ENCODE measurements around the gene CEACAM6.
"Not testable (repeated sequence)": the region's sequence is repeated elsewhere in the genome, so short reads cannot be mapped to it uniquely, and the experiment has no call there.

DNA sequence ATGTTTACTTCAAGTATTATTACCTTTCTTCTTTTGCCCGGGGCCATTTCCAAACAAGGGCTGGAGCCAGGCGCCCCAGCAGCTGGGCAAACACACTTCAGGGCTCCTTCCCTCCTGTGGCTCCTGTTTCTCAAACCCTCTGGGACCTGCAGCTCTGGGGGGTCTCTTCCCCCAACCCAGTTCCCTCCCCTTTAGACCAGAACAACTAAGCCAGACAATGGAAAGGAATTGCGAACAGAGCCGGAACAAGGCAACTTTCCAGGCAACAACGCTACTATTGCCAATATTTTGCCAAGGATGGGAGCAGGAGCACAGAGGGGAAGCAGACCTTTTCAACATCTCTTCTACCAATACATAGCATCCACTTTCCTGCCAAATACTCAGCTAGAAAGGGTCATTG is 33.7 kb downstream of the CEACAM6 start:
- TF ChIP-seq, protein P1, sequence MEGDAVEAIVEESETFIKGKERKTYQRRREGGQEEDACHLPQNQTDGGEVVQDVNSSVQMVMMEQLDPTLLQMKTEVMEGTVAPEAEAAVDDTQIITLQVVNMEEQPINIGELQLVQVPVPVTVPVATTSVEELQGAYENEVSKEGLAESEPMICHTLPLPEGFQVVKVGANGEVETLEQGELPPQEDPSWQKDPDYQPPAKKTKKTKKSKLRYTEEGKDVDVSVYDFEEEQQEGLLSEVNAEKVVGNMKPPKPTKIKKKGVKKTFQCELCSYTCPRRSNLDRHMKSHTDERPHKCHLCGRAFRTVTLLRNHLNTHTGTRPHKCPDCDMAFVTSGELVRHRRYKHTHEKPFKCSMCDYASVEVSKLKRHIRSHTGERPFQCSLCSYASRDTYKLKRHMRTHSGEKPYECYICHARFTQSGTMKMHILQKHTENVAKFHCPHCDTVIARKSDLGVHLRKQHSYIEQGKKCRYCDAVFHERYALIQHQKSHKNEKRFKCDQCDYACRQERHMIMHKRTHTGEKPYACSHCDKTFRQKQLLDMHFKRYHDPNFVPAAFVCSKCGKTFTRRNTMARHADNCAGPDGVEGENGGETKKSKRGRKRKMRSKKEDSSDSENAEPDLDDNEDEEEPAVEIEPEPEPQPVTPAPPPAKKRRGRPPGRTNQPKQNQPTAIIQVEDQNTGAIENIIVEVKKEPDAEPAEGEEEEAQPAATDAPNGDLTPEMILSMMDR (IDR thresholded peaks at IDR 0.05; ENCODE audit: low read length): not testable (repeated sequence)
- TF ChIP-seq EZH2 (IDR thresholded peaks at IDR 0.05; ENCODE audit: borderline replicate concordance, low read length): not testable (repeated sequence)
